SK-N-MC (cell line): Measurements from ENCODE around the gene GNAQ.

Experiments used
- EZH2 ChIP-seq: fragments of 200-600 bp; sonication (generic); IDR thresholded peaks from one replicate; pipeline ENCODE4 v1.6.1; 2017; ENCODE audit warnings: antibody characterized with exemption
- POLR2AphosphoS5 ChIP-seq: IDR thresholded peaks from 2 replicates; pipeline ENCODE4 v1.6.1; 2012; ENCODE audit warnings: mild to moderate bottlenecking, low read depth, low read length, borderline replicate concordance

- TF ChIP-seq POLR2AphosphoS5 (no peak), EZH2 (no peak)
Observed at GRCh38 chr9:77929942-77930341, 101.7 kb downstream of the GNAQ start.
